Mucosa of gallbladder (tissue), 1 donor: Measurements from ENCODE around the gene CCNY. TPM values are rescaled to one million over a fixed set of nuclear protein-coding genes. Genes with fewer than 3 reads are reported as not detected.
"Not testable (repeated sequence)": the region's sequence is repeated elsewhere in the genome, so short reads cannot be mapped to it uniquely, and the experiment has no call there.

Experiments used
- DNase-seq: peaks from one replicate; pipeline ENCODE4 v3.0.0-alpha.2; 2020; ENCODE audit warnings: low spot score
- total RNA-seq: library from RNA; stranded (reverse); gene quantifications from one replicate; pipeline ENCODE4 v1.2.1, GENCODE V29; 2021
- donor health status: DM: no; HTN: no; CAD: no.

CCNY gene
- total RNA-seq, 1 donor from 2014 or later = 69.3 TPM

DNA sequence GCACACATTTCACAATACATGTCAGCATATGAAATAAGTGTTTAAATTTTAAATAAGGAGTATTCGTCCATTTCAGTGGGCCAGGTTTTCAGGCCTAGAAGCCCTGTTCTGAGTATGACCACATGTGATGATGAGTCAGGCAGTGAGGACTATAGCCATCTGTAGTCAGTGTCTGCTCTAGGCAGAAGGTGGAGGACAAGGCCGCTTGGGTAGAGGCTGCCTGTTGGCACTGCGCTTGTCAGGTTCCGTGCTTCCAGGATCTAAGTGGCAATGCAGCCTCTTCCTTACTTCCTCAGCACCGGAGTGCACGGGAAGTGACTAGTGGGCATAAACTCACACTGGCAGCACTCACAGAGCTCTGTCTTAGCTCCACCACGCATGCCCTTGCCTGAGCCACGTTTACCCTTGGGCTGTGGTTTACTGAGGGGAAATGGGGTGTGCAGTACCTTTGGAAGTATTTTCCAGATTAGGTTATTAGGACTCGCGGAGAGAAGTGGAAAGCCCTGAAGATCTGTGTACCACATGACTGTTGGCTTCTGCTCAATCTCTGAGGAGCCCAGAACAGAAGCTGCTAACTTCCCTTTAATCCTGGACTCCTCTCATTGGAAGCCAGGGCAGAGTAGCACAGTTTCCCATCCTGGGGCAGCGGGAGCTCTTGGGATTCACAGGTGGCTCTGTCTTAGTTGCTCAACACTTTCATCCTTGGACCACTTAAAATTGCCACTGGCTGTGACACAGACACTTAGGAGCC lies 181.3 kb downstream of the CCNY start:
- DNase-seq = no peak

DNA sequence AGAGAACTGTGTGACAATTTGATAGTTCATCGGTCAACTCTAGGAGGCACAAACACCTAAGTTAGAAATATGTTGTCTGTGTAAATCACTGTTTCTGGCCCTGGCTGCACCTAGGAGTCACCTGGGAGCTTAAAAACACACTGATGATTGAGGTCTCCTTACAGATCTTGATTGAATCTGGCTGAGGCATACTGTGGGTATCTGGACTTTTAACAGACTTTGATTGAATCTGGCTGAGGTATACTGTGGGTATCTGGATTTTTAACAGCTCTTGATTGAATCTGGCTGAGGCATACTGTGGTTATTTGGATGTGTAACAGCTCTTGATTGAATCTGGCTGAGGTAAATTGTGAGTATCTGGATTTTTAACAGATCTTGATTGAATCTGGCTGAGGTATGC lies 181.9 kb downstream of the CCNY start:
- not testable (repeated sequence) for DNase-seq

DNA sequence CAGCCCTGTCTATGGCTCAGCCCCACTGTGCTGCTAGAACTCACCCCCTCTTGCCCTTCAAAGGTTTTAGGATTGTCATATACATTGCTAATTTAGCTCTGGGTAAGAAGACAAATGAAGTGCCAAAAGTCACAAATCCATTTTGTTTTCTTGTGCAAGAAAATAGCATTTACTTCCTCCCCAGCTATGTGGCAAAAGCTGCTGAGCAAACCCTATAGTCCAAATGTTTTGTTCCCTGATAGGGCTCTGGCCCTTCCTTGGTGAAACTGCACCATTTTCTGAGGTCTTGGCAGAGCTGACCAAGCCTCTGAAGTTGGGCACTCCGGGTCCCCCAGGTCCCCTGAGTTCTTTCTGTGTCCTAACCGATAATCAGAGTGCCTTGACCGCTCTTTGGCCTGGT lies 184.7 kb downstream of the CCNY start:
- DNase-seq = no peak

GRCh38 chr10:35523670-35524225 lies 187.4 kb downstream of the CCNY start:
- DNase-seq = no peak

DNA sequence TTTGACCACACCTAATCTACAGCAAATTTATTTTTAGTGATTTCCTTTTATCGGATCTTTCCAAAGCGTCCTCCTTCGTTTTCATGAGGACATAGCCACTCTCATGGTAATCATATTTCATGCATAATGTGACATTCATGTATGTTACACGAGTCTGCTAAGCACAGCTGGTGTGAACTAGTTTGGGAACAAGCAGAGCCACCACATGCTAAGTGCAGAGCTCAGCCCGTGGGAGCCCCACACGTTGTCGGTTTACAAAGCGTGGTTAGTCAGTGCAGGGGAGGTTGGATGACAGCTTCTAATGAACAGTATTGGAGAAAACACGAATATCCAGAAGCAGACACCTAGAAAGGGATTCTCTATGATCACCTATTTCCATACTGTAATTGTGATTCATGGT lies 190.4 kb downstream of the CCNY start:
- no peak for DNase-seq

DNA sequence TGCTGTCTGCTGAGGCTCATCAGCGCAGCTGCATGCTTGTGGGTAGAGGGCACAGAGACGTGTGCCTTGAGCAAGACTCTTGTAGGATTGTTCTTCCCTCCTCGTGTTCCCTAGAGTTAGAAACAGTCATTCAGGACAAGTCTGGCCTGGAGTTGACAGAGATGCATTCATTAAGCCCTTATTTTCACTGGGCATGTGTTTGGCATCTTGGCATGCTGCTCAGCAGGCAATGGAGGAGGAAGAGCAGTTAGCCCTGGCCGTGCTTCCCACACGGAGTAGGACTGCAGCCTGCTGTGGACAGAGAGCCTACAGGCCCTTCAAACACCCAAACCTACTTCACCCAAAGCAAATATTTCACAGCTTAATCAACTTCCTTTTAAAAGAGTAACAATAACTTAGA lies 195.8 kb downstream of the CCNY start:
- DNase-seq = no peak

- DNase-seq = no peak
These were observed 197.3 kb downstream of the CCNY start for GRCh38 chr10:35533565-35533964.

- DNase-seq = no peak
These were observed 198.8 kb downstream of the CCNY start for GRCh38 chr10:35535136-35535535.

- no peak for DNase-seq
These were observed 200.5 kb downstream of the CCNY start for GRCh38 chr10:35536789-35537188.

DNA sequence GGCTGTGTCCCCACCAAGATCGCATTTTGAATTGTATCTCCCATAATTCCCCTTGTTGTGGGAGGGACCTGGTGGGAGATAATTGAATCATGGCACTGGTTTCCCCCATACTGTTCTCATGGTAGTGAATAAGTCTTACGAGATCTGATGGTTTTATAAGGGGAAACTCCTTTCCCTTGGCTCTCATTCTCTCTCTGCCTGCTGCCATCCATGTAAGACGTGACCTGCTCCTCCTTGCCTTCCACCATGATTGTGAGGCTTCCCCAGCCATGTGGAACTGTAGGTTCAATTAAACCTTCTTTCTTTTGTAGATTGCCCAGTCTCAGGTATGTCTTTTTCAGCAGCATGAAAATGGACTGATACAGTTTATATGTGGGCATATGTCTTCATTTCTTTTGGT lies 201.6 kb downstream of the CCNY start:
- not testable (repeated sequence) for DNase-seq

DNA sequence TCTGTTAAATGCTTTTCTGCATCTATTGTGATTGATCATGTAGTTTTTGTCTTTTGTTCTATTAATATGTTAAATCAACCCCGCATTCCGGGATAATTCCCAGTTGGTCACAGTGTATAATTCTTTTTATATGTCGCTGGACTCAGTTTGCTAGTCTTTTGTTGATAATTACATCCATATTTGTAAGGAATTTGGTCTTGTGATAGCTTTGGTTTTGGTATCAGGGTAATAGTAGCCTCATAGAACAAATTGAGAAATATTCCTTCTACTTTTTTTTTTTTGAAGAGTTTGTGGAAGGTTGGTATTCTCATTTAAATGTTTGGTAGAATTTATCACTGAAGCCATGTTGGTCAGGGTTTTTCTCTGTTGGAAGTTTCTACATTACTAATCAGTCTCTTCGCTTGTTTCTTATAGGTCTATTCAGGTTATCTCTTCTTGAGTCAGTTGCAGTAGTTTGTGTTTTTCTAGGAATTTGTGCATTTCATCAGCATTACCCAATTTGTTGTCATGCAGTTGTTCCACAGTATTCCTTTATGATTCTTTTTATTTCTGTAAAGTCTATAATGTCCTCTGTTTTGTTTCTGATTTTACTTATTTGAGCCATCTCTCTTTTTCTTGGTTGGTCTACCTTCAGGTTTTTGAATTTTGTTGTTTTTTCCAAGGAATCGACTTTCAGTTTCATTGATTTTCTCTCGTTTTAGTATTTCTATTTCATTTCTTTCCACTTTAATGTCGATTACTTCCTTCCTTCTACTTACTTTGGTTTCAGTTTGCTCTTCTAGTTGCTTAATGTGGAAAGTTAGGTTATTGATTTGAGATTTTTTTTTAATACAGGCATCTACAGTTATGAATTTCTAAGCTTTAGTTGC lies 204.2 kb downstream of the CCNY start:
- no peak for DNase-seq

DNA sequence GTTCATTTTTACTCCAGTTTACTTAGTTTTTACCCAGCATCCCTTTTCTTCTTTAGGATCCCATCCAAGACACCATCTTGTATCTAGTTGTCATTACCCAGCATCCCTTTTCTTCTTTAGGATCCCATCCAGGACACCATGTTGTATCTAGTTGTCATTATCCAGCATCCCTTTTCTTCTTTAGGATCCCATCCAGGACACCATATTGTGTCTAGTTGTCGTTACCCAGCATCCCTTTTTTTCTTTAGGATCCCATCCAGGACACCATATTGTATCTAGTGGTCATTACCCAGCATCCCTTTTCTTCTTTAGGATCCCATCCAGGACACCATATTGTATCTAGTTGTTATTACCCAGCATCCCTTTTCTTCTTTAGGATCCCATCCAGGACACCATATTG lies 205.4 kb downstream of the CCNY start:
- DNase-seq = no peak

GRCh38 chr10:35542303-35542702 lies 206.0 kb downstream of the CCNY start:
- DNase-seq = no peak

GRCh38 chr10:35545079-35545657 lies 208.9 kb downstream of the CCNY start:
- no peak for DNase-seq

GRCh38 chr10:35545878-35546590 lies 209.7 kb downstream of the CCNY start:
- no peak for DNase-seq

DNA sequence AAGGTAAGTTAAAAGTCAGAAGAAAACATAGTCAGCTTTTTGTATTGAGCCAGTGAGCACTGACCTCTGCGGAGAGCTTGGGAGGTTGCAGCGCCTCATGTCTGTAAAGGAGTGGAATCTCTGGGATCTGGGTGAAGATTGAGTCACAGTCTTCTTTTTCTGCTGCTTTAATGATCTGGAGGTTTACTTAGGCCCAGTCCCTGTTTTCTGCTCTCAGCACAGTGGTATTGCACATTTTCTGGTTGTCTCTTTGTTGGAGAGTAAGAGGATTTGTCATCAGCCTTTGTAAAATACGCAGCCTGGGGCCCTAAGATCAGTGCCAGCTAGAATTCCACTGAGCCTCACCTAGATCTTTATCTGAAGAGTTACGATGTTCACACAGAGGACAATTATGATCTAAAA lies 210.5 kb downstream of the CCNY start:
- DNase-seq = no peak

- DNase-seq = no peak
These were observed 216.5 kb downstream of the CCNY start for GRCh38 chr10:35552650-35553342.

GRCh38 chr10:35554036-35554435 lies 217.7 kb downstream of the CCNY start:
- DNase-seq = no peak

DNA sequence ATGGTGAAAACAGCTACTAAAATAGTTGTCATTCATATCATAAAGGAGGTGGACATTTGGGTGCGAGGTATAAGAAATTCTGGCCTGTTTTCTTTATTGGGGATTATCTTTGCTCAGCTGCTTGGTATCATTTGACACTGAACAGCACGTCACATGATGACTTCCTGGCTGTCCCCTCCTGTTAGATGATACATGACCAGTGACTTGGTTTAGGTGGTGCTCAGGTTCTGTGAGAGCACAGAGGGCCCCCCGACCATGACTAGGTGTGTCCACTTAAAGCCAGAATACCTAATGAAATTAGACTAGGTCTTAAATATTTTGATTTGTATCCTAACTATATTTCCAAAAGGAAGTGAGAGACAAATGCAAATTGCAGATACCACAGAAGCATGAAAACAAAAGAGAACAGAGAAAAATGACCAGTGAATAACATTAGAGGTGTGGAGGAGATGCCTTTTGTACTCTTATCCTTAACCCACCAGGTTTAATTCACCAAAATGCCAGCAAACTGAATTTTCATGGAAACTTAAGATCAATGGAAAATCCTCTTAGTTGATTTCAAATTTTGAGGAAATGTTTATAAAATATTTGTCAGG lies 218.2 kb downstream of the CCNY start:
- no peak for DNase-seq
